ENCODE measurements around the gene OOSP2. TPM values are rescaled to one million over a fixed set of nuclear protein-coding genes. Genes with fewer than 3 reads are reported as not detected.
"Not testable (repeated sequence)": the region's sequence is repeated elsewhere in the genome, so short reads cannot be mapped to it uniquely, and the experiment has no call there.

Gene OOSP2
- total RNA-seq, 1 experiment from 2014 or later: not detected

DNA sequence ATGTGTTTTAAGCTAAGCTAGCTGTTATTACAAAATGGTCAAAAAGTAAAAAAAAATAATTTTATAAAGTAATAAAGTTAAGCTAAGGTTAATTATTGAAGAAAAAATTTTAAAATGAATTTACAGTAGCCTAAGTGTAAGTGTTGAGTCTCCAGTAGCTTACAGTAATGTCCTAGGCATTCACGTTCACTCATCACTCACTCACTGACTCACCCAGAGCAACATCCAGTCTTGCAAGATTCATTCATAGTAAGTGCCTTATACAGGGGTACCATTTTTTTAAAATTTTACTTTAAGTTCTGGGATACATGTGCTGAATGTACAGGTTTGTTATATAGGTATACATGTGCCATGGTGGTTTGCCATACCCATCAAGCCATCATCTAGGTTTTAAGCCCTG lies 34.8 kb upstream of the OOSP2 start:
- DNase-seq (peak; percentile 75), ATAC-seq (no peak)
- no peaks in the 10 kb centered on the region for H3K9me3 ChIP-seq (ENCODE audit: low read length)
- H2AFZ ChIP-seq (ENCODE audit: low read length): no peak overlapping the region
- no peaks in the 10 kb centered on the region for H3F3A ChIP-seq (ENCODE audit: low read length, unreplicated experiment)
- no peak for TF ChIP-seq EZH2 (IDR thresholded peaks at IDR 0.05; ENCODE audit: low read length, unreplicated experiment)
- TF ChIP-seq EZH2phosphoT487 (IDR thresholded peaks at IDR 0.05; ENCODE audit: borderline replicate concordance, low read length): no peak
- TF ChIP-seq, protein P1, sequence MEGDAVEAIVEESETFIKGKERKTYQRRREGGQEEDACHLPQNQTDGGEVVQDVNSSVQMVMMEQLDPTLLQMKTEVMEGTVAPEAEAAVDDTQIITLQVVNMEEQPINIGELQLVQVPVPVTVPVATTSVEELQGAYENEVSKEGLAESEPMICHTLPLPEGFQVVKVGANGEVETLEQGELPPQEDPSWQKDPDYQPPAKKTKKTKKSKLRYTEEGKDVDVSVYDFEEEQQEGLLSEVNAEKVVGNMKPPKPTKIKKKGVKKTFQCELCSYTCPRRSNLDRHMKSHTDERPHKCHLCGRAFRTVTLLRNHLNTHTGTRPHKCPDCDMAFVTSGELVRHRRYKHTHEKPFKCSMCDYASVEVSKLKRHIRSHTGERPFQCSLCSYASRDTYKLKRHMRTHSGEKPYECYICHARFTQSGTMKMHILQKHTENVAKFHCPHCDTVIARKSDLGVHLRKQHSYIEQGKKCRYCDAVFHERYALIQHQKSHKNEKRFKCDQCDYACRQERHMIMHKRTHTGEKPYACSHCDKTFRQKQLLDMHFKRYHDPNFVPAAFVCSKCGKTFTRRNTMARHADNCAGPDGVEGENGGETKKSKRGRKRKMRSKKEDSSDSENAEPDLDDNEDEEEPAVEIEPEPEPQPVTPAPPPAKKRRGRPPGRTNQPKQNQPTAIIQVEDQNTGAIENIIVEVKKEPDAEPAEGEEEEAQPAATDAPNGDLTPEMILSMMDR (conservative IDR thresholded peaks at IDR 0.05; ENCODE audit: low read depth, low read length): no peak
- no peaks in the 10 kb centered on the region for H3K9me2 ChIP-seq (replicated peaks; ENCODE audit: low read length)
- H3K9ac ChIP-seq (ENCODE audit: low read length): no peak overlapping the region
- BruUV-seq (replicated peaks): no TSS peak
- H3K4me3 ChIP-seq (ENCODE audit: low read length): no peak overlapping the region
- H4K20me1 ChIP-seq (ENCODE audit: low read length): no peaks in the 10 kb centered on the region
- H3K27me3 ChIP-seq (ENCODE audit: low read length): no peaks in the 10 kb centered on the region
- no peak overlapping the region for H3K27ac ChIP-seq (ENCODE audit: low read length)
- no peaks in the 10 kb centered on the region for H3K79me2 ChIP-seq (ENCODE audit: low read length)
- ChIA-PET CTCF (no interaction called here), POLR2A (ENCODE audit: unreplicated experiment) (no interaction called here)
- H3K4me2 ChIP-seq (ENCODE audit: low read length): no peak overlapping the region
- no peaks in the 10 kb centered on the region for H3K36me3 ChIP-seq (ENCODE audit: low read depth, low read length)
- intact Hi-C loops (cut with micrococcal nuclease): no loop called here
- peaks cover 9% of the 10 kb centered on the region for H3K4me1 ChIP-seq (ENCODE audit: insufficient read depth, low read length)

DNA sequence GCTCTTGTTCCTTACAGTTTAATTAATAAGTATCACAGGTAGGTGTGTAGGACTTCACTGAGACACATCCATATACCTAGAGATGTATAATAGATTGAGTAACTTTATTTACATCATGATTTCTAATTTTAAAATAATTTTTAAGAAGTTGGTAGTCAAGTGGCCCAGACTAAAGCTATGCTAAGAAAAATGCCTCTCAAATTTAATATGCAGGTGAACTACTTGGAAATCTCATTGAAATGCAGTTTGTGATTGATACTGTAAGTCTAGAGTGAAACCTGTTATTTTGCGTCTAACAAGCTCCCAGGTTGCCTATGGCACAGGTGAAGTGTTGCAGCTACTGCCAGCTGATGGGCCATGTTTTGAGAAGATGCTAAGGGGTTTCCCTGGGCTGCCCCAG lies 23.3 kb upstream of the OOSP2 start, which contains the start of gene OOSP4B:
OOSP4B (plus strand) TSS at position 301 of the 400 bp plus-strand sequence.
- Histone ChIP-seq H3K79me2 (ENCODE audit: low read length) (no peaks in the 10 kb centered on the region), H3K9me2 (replicated peaks; ENCODE audit: low read length) (no peaks in the 10 kb centered on the region), H3K27me3 (ENCODE audit: low read length) (no peaks in the 10 kb centered on the region), H3K36me3 (ENCODE audit: low read depth, low read length) (no peaks in the 10 kb centered on the region), H3K4me2 (ENCODE audit: low read length) (no peak within 1 kb of the TSS), H3K27ac (ENCODE audit: low read length) (no peak within 1 kb of the TSS), H4K20me1 (ENCODE audit: low read length) (no peaks in the 10 kb centered on the region), H3K9ac (ENCODE audit: low read length) (no peak within 1 kb of the TSS), H3K4me3 (ENCODE audit: low read length) (no peak within 1 kb of the TSS), H3K4me1 (ENCODE audit: insufficient read depth, low read length) (no peaks in the 10 kb centered on the region), H3F3A (ENCODE audit: low read length, unreplicated experiment) (no peaks in the 10 kb centered on the region), H3K9me3 (ENCODE audit: low read length) (no peaks in the 10 kb centered on the region), H2AFZ (ENCODE audit: low read length) (no peak within 1 kb of the TSS)
- no peak for DNase-seq
- CTCF ChIA-PET: no interaction called here
- intact Hi-C loops (cut with micrococcal nuclease): no loop called here
- no TSS peak for BruUV-seq (replicated peaks)
- TF ChIP-seq EZH2 (IDR thresholded peaks at IDR 0.05; ENCODE audit: low read length, unreplicated experiment) (no peak), EZH2phosphoT487 (IDR thresholded peaks at IDR 0.05; ENCODE audit: borderline replicate concordance, low read length) (no peak)
- TF ChIP-seq, protein P1 (conservative IDR thresholded peaks at IDR 0.05; ENCODE audit: low read depth, low read length): no peak
- no peak for ATAC-seq
- POLR2A ChIA-PET (ENCODE audit: unreplicated experiment): no interaction called here

DNA sequence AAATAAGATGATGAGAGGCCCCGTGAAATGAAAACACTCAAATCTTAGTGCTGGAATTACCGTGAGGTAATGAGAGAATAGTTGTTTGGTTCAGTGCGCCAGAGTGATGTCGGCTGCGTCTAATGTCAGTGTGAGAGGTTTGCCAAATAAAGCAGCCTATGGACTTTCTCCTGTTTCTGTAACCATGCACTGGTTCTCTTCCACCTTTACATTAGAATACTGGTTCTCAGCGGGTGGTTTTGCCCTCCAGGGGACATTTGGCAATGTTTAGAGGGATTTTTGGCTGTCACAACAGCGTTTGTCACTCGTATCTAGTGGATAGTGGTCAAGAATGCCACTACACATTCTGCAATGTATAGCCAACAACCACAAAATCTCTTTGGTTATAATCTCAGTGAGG lies 22.2 kb upstream of the OOSP2 start:
- no peaks in the 10 kb centered on the region for H3K79me2 ChIP-seq (ENCODE audit: low read length)
- no peaks in the 10 kb centered on the region for H3K9me2 ChIP-seq (replicated peaks; ENCODE audit: low read length)
- ATAC-seq (no peak), DNase-seq (no peak)
- TF ChIP-seq, protein P1 (conservative IDR thresholded peaks at IDR 0.05; ENCODE audit: low read depth, low read length): no peak
- TF ChIP-seq EZH2 (IDR thresholded peaks at IDR 0.05; ENCODE audit: low read length, unreplicated experiment) (no peak), EZH2phosphoT487 (IDR thresholded peaks at IDR 0.05; ENCODE audit: borderline replicate concordance, low read length) (no peak)
- no peaks in the 10 kb centered on the region for H4K20me1 ChIP-seq (ENCODE audit: low read length)
- no peaks in the 10 kb centered on the region for H3K4me1 ChIP-seq (ENCODE audit: insufficient read depth, low read length)
- no peaks in the 10 kb centered on the region for H3K9me3 ChIP-seq (ENCODE audit: low read length)
- no peaks in the 10 kb centered on the region for H3K27me3 ChIP-seq (ENCODE audit: low read length)
- no peaks in the 10 kb centered on the region for H3F3A ChIP-seq (ENCODE audit: low read length, unreplicated experiment)
- intact Hi-C loops (cut with micrococcal nuclease): no loop called here
- H2AFZ ChIP-seq (ENCODE audit: low read length): no peak overlapping the region
- CTCF ChIA-PET: no interaction called here
- H3K4me3 ChIP-seq (ENCODE audit: low read length): no peak overlapping the region
- BruUV-seq (replicated peaks): no TSS peak
- H3K4me2 ChIP-seq (ENCODE audit: low read length): no peak overlapping the region
- POLR2A ChIA-PET (ENCODE audit: unreplicated experiment): no interaction called here
- H3K9ac ChIP-seq (ENCODE audit: low read length): no peak overlapping the region
- H3K27ac ChIP-seq (ENCODE audit: low read length): no peak overlapping the region
- H3K36me3 ChIP-seq (ENCODE audit: low read depth, low read length): no peaks in the 10 kb centered on the region

DNA sequence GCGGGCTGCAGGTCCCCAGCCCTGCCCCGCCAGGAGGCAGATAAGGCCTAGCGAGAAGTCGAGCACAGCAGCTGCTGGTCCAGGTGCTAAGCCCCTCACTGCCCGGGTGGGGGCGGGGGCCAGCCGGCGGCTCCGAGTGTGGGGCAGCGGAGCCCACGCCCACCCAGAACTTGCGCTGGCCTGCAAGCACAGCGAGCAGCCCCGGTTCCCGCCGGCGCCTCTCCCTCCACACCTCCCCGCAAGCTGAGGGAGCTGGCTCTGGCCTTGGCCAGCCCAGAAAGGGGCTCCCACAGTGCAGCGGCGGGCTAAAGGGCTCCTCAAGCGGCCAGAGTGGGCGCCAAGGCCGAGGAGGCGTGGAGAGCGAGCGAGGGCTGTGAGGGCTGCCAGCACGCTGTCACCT lies 19.8 kb upstream of the OOSP2 start:
- H3F3A ChIP-seq (ENCODE audit: low read length, unreplicated experiment); H3K79me2 ChIP-seq (ENCODE audit: low read length); POLR2A ChIA-PET (ENCODE audit: unreplicated experiment); H2AFZ ChIP-seq (ENCODE audit: low read length); H3K4me3 ChIP-seq (ENCODE audit: low read length); H3K9me2 ChIP-seq (replicated peaks; ENCODE audit: low read length); H3K4me2 ChIP-seq (ENCODE audit: low read length); intact Hi-C loops (cut with micrococcal nuclease); H4K20me1 ChIP-seq (ENCODE audit: low read length); H3K36me3 ChIP-seq (ENCODE audit: low read depth, low read length); ATAC-seq; H3K4me1 ChIP-seq (ENCODE audit: insufficient read depth, low read length); H3K9ac ChIP-seq (ENCODE audit: low read length); DNase-seq; H3K27ac ChIP-seq (ENCODE audit: low read length); CTCF ChIA-PET; H3K27me3 ChIP-seq (ENCODE audit: low read length); BruUV-seq (replicated peaks); H3K9me3 ChIP-seq (ENCODE audit: low read length): not testable (repeated sequence)

Data from PC-3 (cell line).